H1 (cell line): ENCODE measurements around the gene FOXO1. TPM values are rescaled to one million over a fixed set of nuclear protein-coding genes. Genes with fewer than 3 reads are reported as not detected.

Experiments used
- CTCF ChIA-PET: fragments of 300-600 bp; sonication (Branson Sonifier 250); formaldehyde crosslinking; loops from one replicate; lab custom pipeline; 2021; ENCODE audit not compliant: partially characterized antibody; lab: Charles Lee
- POLR2A ChIA-PET: fragments of 300-600 bp; sonication (Branson Sonifier 250); formaldehyde crosslinking; loops from one replicate; lab custom pipeline; 2021; ENCODE audit warnings: inconsistent platforms; ENCODE audit not compliant: partially characterized antibody; lab: Charles Lee
- DNase-seq, 2 experiments: peaks; one replicate each; pipeline versions ENCODE4 v3.0.0 to v3.0.0-alpha.2; 2010 to 2022; ENCODE audit warnings: low spot score in 2 of 2, low read depth in 1 of 2, mixed read lengths in 1 of 2
- FAIRE-seq: peaks from 2 replicates; lab custom pipeline; 2011; peaks lifted over from hg19 to GRCh38; lab: Jason Lieb, UNC
- H2AFZ ChIP-seq: 2 replicates; pipeline ENCODE4 v1.8.1; 2012; ENCODE audit warnings: low read length, inconsistent platforms
- H2AK5ac ChIP-seq: 2 replicates; pipeline ENCODE4 v1.6.1; 2013; ENCODE audit warnings: low read depth, low read length
- H2BK120ac ChIP-seq: replicated peaks from 2 replicates; pipeline ENCODE3; 2013; ENCODE audit warnings: low read depth, low read length, inconsistent platforms
- H2BK12ac ChIP-seq: 2 replicates; pipeline ENCODE4 v1.6.1; 2013; ENCODE audit warnings: low read depth, low read length
- H2BK15ac ChIP-seq: 2 replicates; pipeline ENCODE4 v1.6.1; 2013; ENCODE audit warnings: low read length
- H2BK20ac ChIP-seq: 2 replicates; pipeline ENCODE4 v1.6.1; 2013; ENCODE audit warnings: low read length
- H2BK5ac ChIP-seq: 2 replicates; pipeline ENCODE4 v1.6.1; 2013; ENCODE audit warnings: low read depth, low read length
- H3K14ac ChIP-seq: 2 replicates; pipeline ENCODE4 v1.6.1; 2013; ENCODE audit warnings: inconsistent platforms; ENCODE audit not compliant: insufficient read length
- H3K18ac ChIP-seq: 2 replicates; pipeline ENCODE4 v1.6.1; 2013; ENCODE audit warnings: low read length; ENCODE audit errors: extremely low read depth
- H3K23ac ChIP-seq: 2 replicates; pipeline ENCODE4 v1.6.1; 2013; ENCODE audit warnings: inconsistent platforms; ENCODE audit not compliant: insufficient read length
- H3K23me2 ChIP-seq: 2 replicates; pipeline ENCODE4 v1.6.1; 2013; ENCODE audit warnings: low read depth, low read length
- H3K27ac ChIP-seq: 2 replicates; pipeline ENCODE4 v1.6.1; 2011; ENCODE audit warnings: low read depth, low read length, inconsistent platforms
- H3K27me3 ChIP-seq, 4 experiments: replicated peaks in 1 of 4; 1 replicate in 1 of 4; 2 replicates in 3 of 4; pipeline versions ENCODE4 v1.6.1 to v1.8.1; 2011 to 2013; ENCODE audit warnings: low read length in 3 of 4, mild to moderate bottlenecking in 3 of 4, inconsistent platforms in 2 of 4, mixed read lengths in 2 of 4, moderate library complexity in 1 of 4; ENCODE audit not compliant: control insufficient read depth in 3 of 4, insufficient read depth in 3 of 4; ENCODE audit errors: extremely low read depth in 1 of 4
- H3K36me3 ChIP-seq, 4 experiments: 2 replicates each; pipeline versions ENCODE4 v1.6.1 to v1.8.1; 2011 to 2013; ENCODE audit warnings: mild to moderate bottlenecking in 4 of 4, low read length in 3 of 4, moderate library complexity in 2 of 4, control low read depth in 1 of 4, inconsistent platforms in 1 of 4; ENCODE audit not compliant: insufficient read depth in 4 of 4, control insufficient read depth in 2 of 4
- H3K4ac ChIP-seq: replicated peaks from 2 replicates; pipeline ENCODE3; 2013; ENCODE audit warnings: low read length, low read depth, mixed read lengths, inconsistent platforms; ENCODE audit not compliant: insufficient read length
- H3K4me1 ChIP-seq, 4 experiments: replicated peaks in 1 of 4; 1 replicate in 1 of 4; 2 replicates in 3 of 4; pipeline versions ENCODE4 v1.6.1 to v1.8.1; 2011 to 2013; ENCODE audit warnings: low read length in 3 of 4, inconsistent platforms in 2 of 4, mixed read lengths in 1 of 4; ENCODE audit not compliant: insufficient read depth in 4 of 4, control insufficient read depth in 3 of 4
- H3K4me2 ChIP-seq, 2 experiments: 2 replicates each; pipeline versions ENCODE4 v1.6.1 to v1.8.1; 2011 to 2013; ENCODE audit warnings: low read depth in 2 of 2, low read length in 2 of 2, control low read depth in 1 of 2, inconsistent platforms in 1 of 2, mild to moderate bottlenecking in 1 of 2; ENCODE audit not compliant: insufficient read depth in 1 of 2
- H3K4me3 ChIP-seq, 4 experiments: fragments of 200-600, 300-600 bp in 1 of 4; sonication (generic), shearing (Covaris generic), sonication (Bioruptor Twin) in 1 of 4; 2 replicates each; pipeline versions ENCODE4 v1.5.1 to v1.8.1; 2011 to 2016; ENCODE audit warnings: low read length in 4 of 4, low read depth in 3 of 4, control low read depth in 2 of 4, inconsistent platforms in 2 of 4, mild to moderate bottlenecking in 2 of 4, mixed read lengths in 1 of 4, moderate library complexity in 1 of 4; ENCODE audit not compliant: insufficient read depth in 2 of 4; ENCODE audit errors: extremely low read depth in 1 of 4
- H3K56ac ChIP-seq: replicated peaks from 2 replicates; pipeline ENCODE3; 2013; ENCODE audit warnings: low read depth, mild to moderate bottlenecking, mixed read lengths, low read length, inconsistent platforms; ENCODE audit not compliant: insufficient read length
- H3K79me1 ChIP-seq: 2 replicates; pipeline ENCODE4 v1.6.1; 2013; ENCODE audit warnings: low read depth, low read length, control low read depth
- H3K79me2 ChIP-seq, 2 experiments: 2 replicates each; pipeline versions ENCODE4 v1.6.1 to v1.8.1; 2012 to 2013; ENCODE audit warnings: low read length in 2 of 2, mild to moderate bottlenecking in 2 of 2, inconsistent platforms in 1 of 2; ENCODE audit not compliant: insufficient read depth in 2 of 2, control insufficient read depth in 1 of 2
- H3K9ac ChIP-seq, 4 experiments: replicated peaks in 1 of 4; 1 replicate in 1 of 4; 2 replicates in 3 of 4; pipeline versions ENCODE4 v1.6.1 to v1.8.1; 2011 to 2013; ENCODE audit warnings: low read depth in 3 of 4, low read length in 3 of 4, control low read depth in 2 of 4, mild to moderate bottlenecking in 2 of 4, moderate library complexity in 2 of 4, inconsistent platforms in 1 of 4; ENCODE audit errors: extremely low read depth in 1 of 4
- H3K9me3 ChIP-seq, 2 experiments: 2 replicates each; pipeline versions ENCODE4 v1.6.1 to v1.8.1; 2012 to 2013; ENCODE audit warnings: mild to moderate bottlenecking in 2 of 2, moderate library complexity in 2 of 2, control low read depth in 1 of 2, inconsistent platforms in 1 of 2, low read depth in 1 of 2, low read length in 1 of 2, mixed read lengths in 1 of 2; ENCODE audit not compliant: insufficient read depth in 2 of 2
- H4K20me1 ChIP-seq, 2 experiments: replicated peaks in 1 of 2; 2 replicates each; pipeline versions ENCODE3 to v1.8.1; 2011 to 2013; ENCODE audit warnings: inconsistent platforms in 2 of 2, low read length in 2 of 2, mild to moderate bottlenecking in 1 of 2; ENCODE audit not compliant: insufficient read depth in 2 of 2, control insufficient read depth in 1 of 2
- H4K5ac ChIP-seq: 2 replicates; pipeline ENCODE4 v1.6.1; 2013; ENCODE audit warnings: low read length, low read depth, mixed read lengths, inconsistent platforms; ENCODE audit not compliant: insufficient read length
- H4K8ac ChIP-seq: 2 replicates; pipeline ENCODE4 v1.8.0; 2013; ENCODE audit warnings: mild to moderate bottlenecking, moderate library complexity, low read length, inconsistent platforms; ENCODE audit not compliant: insufficient read depth; ENCODE audit errors: extremely low read depth
- H4K91ac ChIP-seq: replicated peaks from 2 replicates; pipeline ENCODE3; 2013; ENCODE audit warnings: low read length, mixed read lengths, inconsistent platforms; ENCODE audit not compliant: insufficient read length
- ASH2L ChIP-seq: fragments of 200-600, 300-600 bp; sonication (generic); IDR thresholded peaks from one replicate; pipeline ENCODE4 v1.7.1; 2017; ENCODE audit warnings: low read length
- BRCA1 ChIP-seq: IDR thresholded peaks from 2 replicates; pipeline ENCODE4 v1.6.1; 2012; ENCODE audit warnings: low read depth, low read length, improper control_type of control experiment
- CBX5 ChIP-seq: fragments of 300-800, 300-1000 bp; sonication (generic); IDR thresholded peaks from 2 replicates; pipeline ENCODE4 v1.7.1; 2016; ENCODE audit warnings: antibody characterized with exemption, low read length, low read depth
- CHD1 ChIP-seq: IDR thresholded peaks from 2 replicates; pipeline ENCODE4 v1.6.1; 2012; ENCODE audit warnings: low read depth, low read length, improper control_type of control experiment
- CTCF ChIP-seq, 3 experiments: IDR thresholded peaks; 1 replicate in 2 of 3; 2 replicates in 1 of 3; pipeline versions ENCODE4 v1.5.1 to v1.6.1; 2011; ENCODE audit warnings: low read length in 3 of 3, mild to moderate bottlenecking in 3 of 3, inconsistent platforms in 2 of 3, low read depth in 1 of 3, moderate library complexity in 1 of 3; ENCODE audit not compliant: insufficient read depth in 1 of 3; ENCODE audit errors: control extremely low read depth in 1 of 3
- FOSL1 ChIP-seq: IDR thresholded peaks from 2 replicates; pipeline ENCODE4 v1.6.1; 2011; ENCODE audit warnings: mild to moderate bottlenecking, low read depth, low read length, moderate library complexity; ENCODE audit not compliant: insufficient read depth
- GTF2F1 ChIP-seq: IDR thresholded peaks from 2 replicates; pipeline ENCODE4 v1.6.1; 2012; ENCODE audit warnings: low read depth, low read length, improper control_type of control experiment, borderline replicate concordance
- NRF1 ChIP-seq: IDR thresholded peaks from 2 replicates; pipeline ENCODE4 v1.6.1; 2011; ENCODE audit warnings: mild to moderate bottlenecking, low read depth, low read length, improper control_type of control experiment
- PHF8 ChIP-seq: fragments of 200-600 bp; sonication (generic); conservative IDR thresholded peaks from 2 replicates; pipeline ENCODE4 v1.7.1; 2012; ENCODE audit warnings: low read depth, mild to moderate bottlenecking, inconsistent platforms, low read length, moderate library complexity
- RAD21 ChIP-seq, 2 experiments: IDR thresholded peaks in 1 of 2; conservative IDR thresholded peaks in 1 of 2; 2 replicates each; pipeline ENCODE4 v1.6.1; 2011; ENCODE audit warnings: low read depth in 2 of 2, low read length in 2 of 2, improper control_type of control experiment in 1 of 2, inconsistent platforms in 1 of 2, mild to moderate bottlenecking in 1 of 2, moderate library complexity in 1 of 2
- RXRA ChIP-seq: IDR thresholded peaks from 2 replicates; pipeline ENCODE4 v1.6.1; 2011; ENCODE audit warnings: low read depth, mild to moderate bottlenecking, low read length, moderate library complexity; ENCODE audit not compliant: insufficient read depth
- SIX5 ChIP-seq: IDR thresholded peaks from 2 replicates; pipeline ENCODE4 v1.6.1; 2011; ENCODE audit warnings: mild to moderate bottlenecking, low read depth, low read length
- SUZ12 ChIP-seq: fragments of 200-600 bp; sonication (generic); IDR thresholded peaks from 2 replicates; pipeline ENCODE4 v1.6.1; 2012; ENCODE audit warnings: mild to moderate bottlenecking, inconsistent platforms, low read length, moderate library complexity, mixed read lengths
- polyA plus RNA-seq, 7 experiments: library from polyadenylated mRNA; depleted of rRNA in 3 of 7; stranded (reverse) in 5 of 7; unstranded in 2 of 7; fragments of >200 nt in 5 of 7; fragments of 200-250 nt in 2 of 7; gene quantifications; 1 replicate in 5 of 7; 2 replicates in 1 of 7; 4 replicates in 1 of 7; pipeline versions ENCODE4 v1.2.1 to v1.2.3, GENCODE V29; 2011 to 2013; ENCODE audit warnings: missing spikeins in 2 of 7, mixed read lengths in 2 of 7
- total RNA-seq: library from RNA; stranded (reverse); fragmentation: NEBNext Ultra II Directional; extraction: Animal tissue kit (Norgen Biotek cat#: 25700); gene quantifications from 2 replicates; pipeline ENCODE4 v1.2.1, GENCODE V29; 2021

Gene FOXO1
- total and polyA plus RNA-seq, 2 of the 8 experiments (the other 6 are each of a cell fraction or from before 2014, with no cell fraction given): 35.3 to 56.9 TPM

GRCh38 chr13:40604135-40604534, 62.3 kb downstream of the FOXO1 start:
- Histone ChIP-seq H3K4me3 (no peak overlapping the region), H3K79me1 (peaks cover 21% of the 10 kb centered on the region), H3K4me2 (no peak overlapping the region), H3K23me2 (no peaks in the 10 kb centered on the region), H3K9ac (no peak overlapping the region), H3K36me3 (no peaks in the 10 kb centered on the region), H4K8ac (no peak overlapping the region), H4K20me1 (peaks cover 23 to 47% of the 10 kb centered on the region in 2 experiments), H3K4me1 (peaks cover 8 to 22% (median 16%) of the 10 kb centered on the region in 4 experiments; a peak in 6 of 7 replicates), H3K27ac (no peak overlapping the region), H3K4ac (no peak overlapping the region), H2BK120ac (no peak overlapping the region), H3K9me3 (no peaks in the 10 kb centered on the region), H3K79me2 (peaks cover 30 to 100% of the 10 kb centered on the region in 2 experiments; a peak in 3 of 4 replicates), H3K56ac (no peak overlapping the region), H4K5ac (no peak overlapping the region), H3K14ac (no peak overlapping the region), H2BK15ac (no peak overlapping the region), H2BK12ac (no peak overlapping the region), H2BK20ac (no peak overlapping the region), H3K27me3 (no peaks in the 10 kb centered on the region), H2AK5ac (no peak overlapping the region), H2BK5ac (no peak overlapping the region), H4K91ac (no peak overlapping the region), H2AFZ (no peak overlapping the region), H3K18ac (no peak overlapping the region), H3K23ac (no peak overlapping the region)
- FAIRE-seq: no peak
- ChIA-PET CTCF (no interaction called here), POLR2A (interaction anchor here (0.7 kb wide), 1 partner anchor 70 kb away, joined by 3 read pairs; no protein-coding TSS in a partner anchor)
- DNase-seq: no peak
- TF ChIP-seq ASH2L (no peak), FOSL1 (no peak), CTCF (IDR thresholded peaks at IDR 0.05; ENCODE audit: control extremely low read depth in 1 of 3, insufficient read depth in 1 of 3, low read depth in 1 of 3, low read length in 3 of 3) (no peak), SUZ12 (no peak), RXRA (no peak), NRF1 (no peak), BRCA1 (no peak), PHF8 (no peak), RAD21 (IDR thresholded peaks at IDR 0.05 in 1 of 2, conservative IDR thresholded peaks at IDR 0.05 in 1 of 2; ENCODE audit: low read depth in 2 of 2, low read length in 2 of 2) (no peak), GTF2F1 (no peak), SIX5 (no peak), CBX5 (no peak), CHD1 (no peak)
